ENCODE data around the gene GNG2. TPM values are rescaled to one million over a fixed set of nuclear protein-coding genes. Genes with fewer than 3 reads are reported as not detected.

The GNG2 gene
- total and polyA plus RNA-seq, 2 of the 8 experiments (the other 6 are each of a cell fraction or from before 2014, with no cell fraction given), result 8.2 to 17.9 TPM

DNA sequence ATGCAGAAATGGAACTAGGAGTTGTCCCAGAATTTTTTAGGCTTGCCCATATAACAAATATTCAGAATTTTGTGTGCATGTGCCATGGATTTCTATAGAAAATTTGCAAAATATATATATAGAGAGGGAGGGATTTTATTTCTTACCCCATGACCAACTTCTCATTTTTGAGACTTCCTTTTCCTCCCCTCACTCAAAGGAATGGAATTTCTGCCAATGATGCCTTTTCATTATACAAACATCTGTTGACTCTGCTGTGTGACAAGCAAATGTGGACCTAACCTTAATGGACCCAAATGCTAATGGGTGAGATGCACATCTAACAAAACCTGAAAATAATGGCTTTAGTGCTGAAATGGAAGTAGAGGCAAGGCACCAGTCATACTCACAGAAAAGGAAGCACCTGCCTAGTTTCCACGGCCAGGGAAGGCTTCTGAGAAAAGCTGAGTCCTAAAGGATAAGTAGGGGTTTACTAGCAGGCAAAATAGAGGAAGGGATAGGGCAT, 3.6 kb upstream of the GNG2 start (continued):
- TF ChIP-seq RAD21 (IDR thresholded peaks at IDR 0.05 in 1 of 2, conservative IDR thresholded peaks at IDR 0.05 in 1 of 2; ENCODE audit: low read depth in 2 of 2, low read length in 2 of 2) (no peak), TAF7 (optimal IDR thresholded peaks at IDR 0.05; ENCODE audit: borderline replicate concordance, low read depth, low read length) (no peak), TAF1 (IDR thresholded peaks at IDR 0.05; ENCODE audit: low read depth, low read length) (no peak), POU5F1 (IDR thresholded peaks at IDR 0.05; ENCODE audit: low read depth, low read length) (no peak), ZNF274 (IDR thresholded peaks at IDR 0.05; ENCODE audit: borderline replicate concordance, extremely low read depth, low read length) (no peak), PHF8 (conservative IDR thresholded peaks at IDR 0.05; ENCODE audit: low read depth, low read length) (no peak), EGR1 (IDR thresholded peaks at IDR 0.05; ENCODE audit: borderline replicate concordance, low read depth, low read length) (no peak)
- TF ChIP-seq, protein P1, sequence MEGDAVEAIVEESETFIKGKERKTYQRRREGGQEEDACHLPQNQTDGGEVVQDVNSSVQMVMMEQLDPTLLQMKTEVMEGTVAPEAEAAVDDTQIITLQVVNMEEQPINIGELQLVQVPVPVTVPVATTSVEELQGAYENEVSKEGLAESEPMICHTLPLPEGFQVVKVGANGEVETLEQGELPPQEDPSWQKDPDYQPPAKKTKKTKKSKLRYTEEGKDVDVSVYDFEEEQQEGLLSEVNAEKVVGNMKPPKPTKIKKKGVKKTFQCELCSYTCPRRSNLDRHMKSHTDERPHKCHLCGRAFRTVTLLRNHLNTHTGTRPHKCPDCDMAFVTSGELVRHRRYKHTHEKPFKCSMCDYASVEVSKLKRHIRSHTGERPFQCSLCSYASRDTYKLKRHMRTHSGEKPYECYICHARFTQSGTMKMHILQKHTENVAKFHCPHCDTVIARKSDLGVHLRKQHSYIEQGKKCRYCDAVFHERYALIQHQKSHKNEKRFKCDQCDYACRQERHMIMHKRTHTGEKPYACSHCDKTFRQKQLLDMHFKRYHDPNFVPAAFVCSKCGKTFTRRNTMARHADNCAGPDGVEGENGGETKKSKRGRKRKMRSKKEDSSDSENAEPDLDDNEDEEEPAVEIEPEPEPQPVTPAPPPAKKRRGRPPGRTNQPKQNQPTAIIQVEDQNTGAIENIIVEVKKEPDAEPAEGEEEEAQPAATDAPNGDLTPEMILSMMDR (IDR thresholded peaks at IDR 0.05; ENCODE audit: control extremely low read depth in 1 of 3, insufficient read depth in 1 of 3, low read depth in 1 of 3, low read length in 3 of 3), result no peak
